Activated CD4-positive, CD25-positive, alpha-beta regulatory T cell treated with anti-CD3 and anti-CD28 coated beads, Interleukin-2, amount 50 U/mL, for 16 hours (primary cell): ENCODE data around the gene GTF2A1.
"Not testable (repeated sequence)": the region's sequence is repeated elsewhere in the genome, so short reads cannot be mapped to it uniquely, and the experiment has no call there.

Experiments used
- DNase-seq: peaks from one replicate; pipeline ENCODE4 v3.0.0-alpha.2; 2020; ENCODE audit warnings: low read depth, low spot score

The GTF2A1 gene

GRCh38 chr14:81220830-81221578 is at the start of gene GTF2A1:
TSS of gene GTF2A1 (minus strand) at chr14:81220959. CDS start at chr14:81220518, 441 bp downstream.
- DNase-seq, result peak; percentile 89

DNA sequence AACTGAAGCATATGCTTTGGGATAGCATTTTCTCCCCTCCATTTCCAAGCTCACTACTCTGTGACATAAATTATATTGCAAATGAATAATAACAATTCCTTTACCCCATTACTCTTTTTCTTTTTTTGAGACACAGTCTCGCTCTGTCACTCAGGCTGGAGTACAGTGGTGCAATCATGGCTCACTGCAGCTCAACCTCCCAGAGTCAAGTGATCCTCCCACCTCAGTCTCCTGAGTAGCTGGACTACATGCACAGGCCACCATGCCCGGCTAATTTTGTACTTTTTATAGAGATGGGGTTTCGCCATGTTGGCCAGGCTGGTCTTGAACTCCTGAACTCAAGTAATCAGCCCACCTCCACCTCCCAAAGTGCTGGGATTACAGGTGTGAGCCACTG is 49.2 kb upstream of the GTF2A1 start:
- DNase-seq, result no peak

DNA sequence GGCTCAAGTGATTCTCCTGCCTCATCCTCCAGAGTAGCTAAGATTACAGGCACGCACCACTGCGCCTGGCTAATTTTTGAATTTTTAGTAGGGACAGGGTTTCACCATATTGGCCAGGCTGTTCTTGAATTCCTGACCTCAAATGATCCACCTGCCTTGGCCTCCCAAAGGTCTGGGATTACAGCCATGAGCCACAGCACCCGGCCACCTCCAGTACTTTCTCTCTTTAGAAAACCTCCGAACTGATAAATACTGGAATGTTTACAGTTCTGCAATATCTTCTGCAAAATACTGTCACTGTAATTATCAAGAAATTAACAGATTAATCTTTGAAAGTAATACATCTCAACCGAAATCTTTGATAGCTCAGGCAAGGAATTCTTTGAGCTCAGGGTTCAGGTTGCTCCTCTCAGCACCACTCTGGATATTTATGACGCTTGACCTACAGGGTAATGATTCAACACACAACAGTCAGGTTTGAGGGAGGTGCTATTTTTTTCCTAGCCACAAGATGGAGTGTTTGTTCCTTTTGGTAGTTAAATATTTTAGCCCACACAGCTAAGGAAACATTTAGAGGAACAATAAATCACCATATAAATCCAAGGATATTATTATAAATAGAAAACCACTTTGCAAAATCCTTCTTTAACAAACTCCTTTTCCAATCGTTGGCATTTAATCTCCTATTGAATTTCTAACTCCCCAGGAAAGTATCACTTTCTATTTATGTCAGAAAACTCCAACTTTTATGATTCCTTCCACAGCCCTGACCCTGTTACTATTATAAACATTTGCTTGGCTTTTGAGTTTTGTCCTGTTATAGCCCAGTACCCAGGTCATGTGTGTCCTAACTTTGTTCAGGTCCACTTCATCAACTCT is 48.6 kb upstream of the GTF2A1 start:
- DNase-seq, result no peak

DNA sequence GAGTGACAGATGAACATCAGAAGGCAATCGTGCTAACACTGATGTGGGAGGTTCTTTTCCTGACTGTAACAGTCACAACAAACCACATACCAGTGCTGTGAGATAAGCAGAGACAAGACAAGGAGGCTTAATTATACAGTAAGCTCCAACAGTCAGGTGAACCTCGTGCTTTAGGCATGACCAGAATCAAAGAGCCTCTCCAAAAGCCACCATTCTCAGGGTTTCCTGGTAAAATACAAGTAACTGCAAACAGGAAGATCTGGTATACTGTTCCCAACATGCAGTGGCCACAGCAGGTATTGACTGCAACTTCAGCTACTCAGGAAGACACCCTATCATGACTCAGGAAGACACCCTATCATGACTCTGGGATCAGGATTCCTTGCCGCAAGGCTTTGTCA is 47.3 kb upstream of the GTF2A1 start:
- DNase-seq, result no peak

GRCh38 chr14:81265636-81266169 is 44.9 kb upstream of the GTF2A1 start:
- no peak for DNase-seq

- DNase-seq, result no peak
Measured at GRCh38 chr14:81264671-81265070, 43.9 kb upstream of the GTF2A1 start.

GRCh38 chr14:81263777-81264410 is 43.1 kb upstream of the GTF2A1 start:
- DNase-seq, result no peak

DNA sequence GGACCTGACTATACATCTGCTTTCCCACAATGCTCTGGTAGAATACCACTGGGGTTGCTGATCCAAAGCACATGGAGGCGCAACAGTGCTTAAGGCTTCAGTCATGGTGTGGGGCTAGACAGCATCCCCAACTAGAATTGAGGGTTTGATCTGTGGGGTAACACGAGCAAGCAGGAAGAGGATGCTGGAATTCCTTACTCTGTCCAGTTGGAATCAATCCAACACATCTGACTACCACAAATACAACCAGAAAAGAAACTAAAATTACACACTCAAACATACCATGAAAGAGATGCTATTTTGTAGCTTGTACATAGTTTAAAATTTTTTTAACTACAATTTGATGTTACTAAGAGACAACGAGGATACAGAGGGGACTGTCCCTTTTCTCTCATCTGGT is 40.4 kb upstream of the GTF2A1 start:
- no peak for DNase-seq

DNA sequence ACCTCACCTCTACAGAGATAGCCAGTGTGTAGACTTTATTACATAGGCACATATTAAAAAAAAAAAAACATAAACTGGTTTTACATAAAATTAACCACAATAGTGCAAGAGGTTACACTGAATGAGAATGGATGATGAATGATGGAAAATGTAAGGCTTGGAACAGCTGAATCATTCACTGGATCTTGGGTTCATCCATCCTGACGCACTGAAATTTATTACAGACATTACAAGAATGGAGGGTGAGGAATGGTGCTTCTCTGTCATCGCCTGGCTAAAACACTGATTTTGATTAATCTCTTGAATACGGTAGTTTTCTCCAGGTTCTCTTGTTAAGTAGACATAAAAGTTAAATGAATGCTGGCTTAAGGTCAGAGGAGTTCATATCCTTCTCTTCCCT is 40.0 kb upstream of the GTF2A1 start:
- DNase-seq, result no peak

- DNase-seq, result no peak
Measured at GRCh38 chr14:81256289-81256960, 35.7 kb upstream of the GTF2A1 start.

DNA sequence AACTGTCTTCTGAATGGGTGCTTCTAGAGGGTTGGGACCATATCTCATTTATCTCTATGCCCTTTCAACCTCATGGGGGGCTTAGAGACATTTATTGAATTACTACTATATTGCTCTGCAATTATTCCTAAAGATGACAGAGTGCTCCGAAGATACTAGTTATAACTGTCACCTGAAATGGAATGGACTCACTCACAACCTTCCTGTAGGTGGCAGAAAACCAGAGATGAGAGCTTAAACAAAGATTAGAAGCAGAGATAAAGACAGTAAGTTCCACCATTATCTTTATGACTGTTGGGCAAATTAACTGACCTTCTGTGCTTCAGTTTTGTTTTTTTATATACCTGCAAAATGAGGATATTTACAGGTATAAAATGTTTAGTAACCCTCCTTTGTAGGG is 31.5 kb upstream of the GTF2A1 start:
- no peak for DNase-seq

GRCh38 chr14:81247271-81247766 is 26.6 kb upstream of the GTF2A1 start:
- DNase-seq, result no peak

DNA sequence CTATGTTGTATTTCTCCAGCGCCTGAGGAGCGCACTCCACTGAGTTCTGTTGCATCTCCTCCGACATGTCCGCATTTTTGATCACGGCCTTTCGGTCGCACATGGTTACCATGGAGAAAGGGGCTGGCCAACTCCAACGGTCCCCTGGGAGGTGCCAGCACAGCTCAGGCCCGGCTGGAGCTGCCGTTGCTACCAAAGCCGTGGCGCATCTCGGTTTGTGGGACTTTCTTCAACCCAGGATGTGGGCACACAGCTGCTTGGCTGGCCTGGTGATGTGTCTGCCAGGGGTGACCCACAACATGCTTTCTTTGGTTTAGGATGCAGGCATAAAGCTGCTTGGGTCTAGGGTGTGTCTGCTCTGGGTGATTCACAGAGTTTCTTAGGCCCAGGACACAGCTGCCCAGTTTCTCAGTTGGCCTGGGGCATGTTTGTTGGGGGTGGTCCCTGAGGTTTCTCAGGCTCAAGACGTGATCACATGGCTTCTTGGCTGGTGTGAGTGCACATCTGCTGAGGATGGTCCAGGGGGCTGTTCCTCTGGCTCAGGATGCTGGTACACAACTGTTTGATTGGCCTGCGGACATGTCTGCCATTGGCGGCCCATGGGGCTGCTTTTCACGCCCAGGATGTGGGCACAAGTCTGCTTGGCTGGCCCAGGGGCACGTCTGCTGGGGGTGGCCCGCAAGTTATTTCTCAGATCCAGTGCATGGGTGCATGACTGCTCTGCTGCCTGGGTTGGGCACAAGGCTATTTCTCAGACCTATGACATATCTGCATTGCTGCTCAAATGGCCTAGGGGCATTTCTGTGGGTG is 25.9 kb upstream of the GTF2A1 start:
- DNase-seq, result no peak

- DNase-seq, result no peak
Measured at GRCh38 chr14:81245771-81246170, 25.0 kb upstream of the GTF2A1 start.

DNA sequence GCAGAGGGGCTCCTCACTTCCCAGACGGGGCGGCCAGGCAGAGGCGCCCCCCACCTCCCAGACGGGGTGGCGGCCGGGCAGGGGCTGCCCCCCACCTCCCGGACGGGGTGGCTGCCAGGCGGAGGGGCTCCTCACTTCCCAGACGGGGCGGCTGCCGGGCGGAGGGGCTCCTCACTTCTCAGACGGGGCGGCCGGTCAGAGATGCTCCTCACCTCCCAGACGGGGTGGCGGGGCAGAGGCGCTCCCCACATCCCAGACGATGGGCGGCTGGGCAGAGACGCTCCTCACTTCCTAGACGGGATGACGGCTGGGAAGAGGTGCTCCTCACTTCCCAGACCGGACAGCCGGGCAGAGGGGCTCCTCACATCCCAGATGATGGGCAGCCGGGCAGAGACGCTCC is 23.7 kb upstream of the GTF2A1 start:
- not testable (repeated sequence) for DNase-seq

- no peak for DNase-seq
Measured at GRCh38 chr14:81243499-81243898, 22.7 kb upstream of the GTF2A1 start.

DNA sequence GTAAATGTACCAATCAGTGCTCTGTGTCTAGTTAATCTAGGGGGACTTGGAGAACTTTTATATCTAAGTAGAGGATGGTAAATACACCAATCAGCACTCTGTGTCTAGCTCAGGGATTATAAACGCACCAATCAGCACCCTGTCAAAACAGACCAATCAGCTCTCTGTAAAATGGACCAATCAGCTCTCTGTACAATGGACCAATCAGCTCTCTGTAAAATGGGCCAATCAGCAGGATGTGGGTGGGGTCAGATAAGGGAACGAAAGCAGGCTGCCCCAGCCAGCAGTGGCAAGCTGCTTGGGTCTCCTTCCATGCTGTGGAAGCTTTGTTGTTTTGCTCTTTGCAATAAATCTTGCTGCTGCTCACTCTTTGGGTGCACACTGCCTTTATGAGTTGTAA is 16.1 kb upstream of the GTF2A1 start:
- not testable (repeated sequence) for DNase-seq

DNA sequence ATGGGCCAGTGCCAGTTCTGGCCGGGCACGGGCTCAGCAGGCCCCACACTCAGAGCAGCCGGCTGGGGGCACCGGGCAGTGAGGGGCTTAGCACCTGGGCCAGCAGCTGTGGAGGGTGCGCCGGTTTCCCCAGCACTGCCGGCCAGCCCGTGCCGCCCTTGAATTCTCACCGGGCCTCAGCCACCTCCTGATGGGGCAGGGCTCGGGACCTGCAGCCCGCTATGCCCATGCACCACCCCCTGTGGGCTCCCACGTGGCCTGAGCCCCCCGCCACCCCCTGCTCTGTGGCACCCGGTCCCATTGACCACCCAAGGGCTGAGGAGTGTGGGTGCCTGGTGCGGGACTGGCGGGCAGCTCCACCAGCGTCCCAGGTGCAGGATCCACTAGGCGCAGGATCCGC is 15.4 kb upstream of the GTF2A1 start:
- DNase-seq, result no peak

DNA sequence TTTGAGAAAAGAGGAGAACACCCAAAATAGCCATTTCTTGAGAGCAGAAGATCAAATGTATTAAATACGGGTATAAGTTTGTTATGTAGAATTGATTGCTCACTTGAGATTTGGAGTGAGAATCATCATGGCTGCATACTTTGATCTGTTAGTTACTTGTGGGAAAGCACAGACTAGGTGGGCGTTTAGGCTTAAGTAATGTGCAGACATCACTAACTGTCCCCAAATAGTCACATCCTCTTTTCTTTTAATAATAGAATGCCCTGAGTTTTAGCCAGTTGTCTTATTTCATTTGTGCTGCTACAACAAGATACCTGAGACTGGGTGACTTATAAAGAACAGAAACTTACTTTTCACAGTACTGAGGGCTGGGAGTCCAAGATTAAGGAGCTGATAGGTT is 14.3 kb upstream of the GTF2A1 start:
- DNase-seq, result no peak

DNA sequence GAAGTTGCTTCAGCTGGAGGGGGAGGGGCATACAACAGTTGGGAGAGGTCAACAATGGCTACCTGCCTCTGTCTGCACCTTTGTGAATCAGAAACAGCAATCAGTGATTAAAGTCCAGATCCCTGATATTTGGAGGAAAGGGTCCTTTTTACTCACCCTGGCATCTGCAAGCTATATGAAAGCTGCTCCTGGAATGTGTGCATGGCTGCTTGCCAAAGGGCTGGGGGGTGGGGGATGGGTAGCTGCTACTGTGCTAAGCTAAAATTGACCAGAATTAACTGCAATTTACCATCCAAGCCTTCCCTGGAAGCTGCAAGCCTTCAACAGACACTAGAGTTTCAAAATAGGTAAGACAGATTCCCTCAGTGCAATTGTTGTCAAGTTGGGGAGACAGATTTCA is 13.5 kb upstream of the GTF2A1 start:
- no peak for DNase-seq

GRCh38 chr14:81233615-81234014 is 12.9 kb upstream of the GTF2A1 start:
- DNase-seq, result no peak
